GM18951 (cell line): Measurements from ENCODE around the gene TINCR.

Experiments
- POLR2A ChIP-seq: IDR thresholded peaks from 4 replicates; pipeline ENCODE4 v1.6.1; 2011; ENCODE audit warnings: mild to moderate bottlenecking; ENCODE audit not compliant: insufficient read length, insufficient read depth; ENCODE audit errors: extremely low read depth
- in situ Hi-C: fragments of 300-500 bp; cut with MboI; formaldehyde crosslinking; loops from one replicate; pipeline ENCODE4 v1.12.0; 2022; ENCODE audit warnings: low sequenced_read_pairs, mixed read lengths, inconsistent platforms; ENCODE audit not compliant: unreplicated experiment

The TINCR gene

DNA sequence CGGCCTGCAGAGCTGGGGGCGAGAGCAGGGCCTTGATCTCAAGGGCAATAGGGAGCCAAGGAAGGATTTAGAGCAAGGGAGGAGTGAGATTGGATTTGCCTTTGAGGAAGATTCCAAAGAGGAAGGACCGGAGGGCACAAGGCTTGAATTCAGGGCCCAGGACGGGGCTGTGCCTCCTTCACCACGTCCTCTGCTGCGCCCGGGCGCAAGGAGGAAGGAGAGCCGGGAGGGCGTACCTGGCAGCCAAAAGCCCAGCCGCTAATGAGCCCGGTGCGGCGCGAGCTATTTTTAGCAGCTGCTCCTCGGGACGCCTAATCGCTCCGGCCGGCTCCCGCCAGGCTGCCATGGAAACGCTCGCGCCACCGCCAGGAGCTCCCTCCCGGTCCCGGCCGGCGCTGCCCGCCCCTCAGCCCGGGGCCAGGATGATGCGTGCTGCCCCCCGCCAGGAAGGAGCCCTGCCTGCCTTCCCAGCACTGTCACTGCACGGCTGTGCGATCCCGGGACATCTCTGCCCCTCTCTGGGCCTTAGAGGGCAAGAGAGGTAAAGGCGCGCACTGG lies 31.3 kb downstream of the TINCR start:
- in situ Hi-C loops, result no loop called here
- no peak for TF ChIP-seq POLR2A

DNA sequence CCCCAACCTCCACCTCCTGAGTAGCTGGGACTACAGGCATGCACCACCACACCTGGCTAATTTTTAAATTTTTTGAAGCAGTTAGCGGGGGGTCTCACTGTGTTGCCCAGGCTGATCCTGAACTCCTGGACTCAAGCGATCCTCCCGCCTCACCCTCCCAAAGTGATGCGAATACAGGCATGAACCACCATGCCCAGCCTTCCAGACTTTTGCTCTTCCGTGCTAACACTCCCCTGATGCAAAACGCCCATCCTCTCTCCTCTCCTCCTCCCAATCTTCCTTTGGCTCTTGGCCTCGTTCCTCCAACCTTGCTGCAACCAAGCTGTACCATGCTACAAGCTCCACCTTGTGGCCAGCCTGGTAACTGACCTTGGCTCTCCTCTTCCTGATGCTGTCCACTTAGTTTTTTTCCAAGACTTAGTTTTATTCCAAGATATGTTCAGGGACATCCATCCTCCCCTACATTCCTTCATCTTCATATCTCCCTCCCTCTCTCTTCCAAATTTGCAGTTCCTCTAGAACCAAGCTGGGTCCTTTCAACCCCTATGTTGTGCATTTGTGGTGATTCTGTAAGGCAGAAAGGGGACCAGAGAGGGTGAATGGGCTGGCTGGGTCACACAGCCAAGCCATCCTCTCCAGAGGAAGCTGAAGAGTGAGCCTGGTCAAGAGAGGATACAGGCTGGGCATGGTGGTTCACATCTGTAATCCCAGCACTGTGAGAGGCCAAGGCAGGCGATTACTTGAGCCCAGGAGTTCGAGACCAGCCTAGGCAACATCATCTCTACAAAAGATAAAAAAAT lies 32.8 kb downstream of the TINCR start:
- no peak for TF ChIP-seq POLR2A
- in situ Hi-C loops, result no loop called here

DNA sequence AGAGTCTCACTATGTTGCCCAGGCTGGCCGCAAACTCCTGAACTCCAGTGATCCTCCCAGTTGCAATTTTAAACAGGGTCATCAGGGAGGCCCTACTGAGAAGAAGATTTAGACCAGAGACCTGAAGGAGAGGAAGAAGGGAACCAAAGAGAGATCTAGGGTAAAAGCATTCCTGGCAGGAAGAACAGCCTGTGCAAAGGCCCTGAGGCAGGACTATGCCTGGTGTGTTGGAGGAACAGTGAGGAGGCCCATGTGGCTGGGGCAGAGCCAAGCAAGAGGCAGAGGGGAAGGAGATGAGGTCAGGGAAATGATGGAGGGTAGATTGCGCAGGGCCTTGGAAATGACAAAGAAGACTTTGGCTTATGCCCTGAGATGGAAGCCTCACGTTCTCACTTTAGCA lies 34.5 kb downstream of the TINCR start:
- no peak for TF ChIP-seq POLR2A
- in situ Hi-C loops, result no loop called here

DNA sequence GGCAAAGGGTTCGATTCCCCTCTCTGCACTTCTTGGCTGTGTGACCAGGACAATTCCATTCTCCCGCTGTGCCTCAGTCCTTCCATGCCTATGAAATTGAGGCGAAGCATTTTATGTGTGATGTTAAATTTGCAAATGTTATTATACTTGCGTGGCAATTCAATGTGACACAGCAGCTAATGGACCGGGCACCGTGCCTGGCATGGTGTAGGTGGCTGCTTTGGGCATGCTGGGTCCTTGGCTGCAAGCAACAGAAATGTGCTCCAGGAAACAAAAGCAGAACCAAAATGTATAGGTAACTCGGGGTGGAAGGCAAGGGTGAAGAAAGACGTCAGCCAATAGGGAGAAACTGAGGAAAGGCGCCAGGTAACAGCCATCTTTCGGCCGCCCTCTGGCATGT lies 37.1 kb downstream of the TINCR start:
- in situ Hi-C loops, result no loop called here
- TF ChIP-seq POLR2A, result no peak

DNA sequence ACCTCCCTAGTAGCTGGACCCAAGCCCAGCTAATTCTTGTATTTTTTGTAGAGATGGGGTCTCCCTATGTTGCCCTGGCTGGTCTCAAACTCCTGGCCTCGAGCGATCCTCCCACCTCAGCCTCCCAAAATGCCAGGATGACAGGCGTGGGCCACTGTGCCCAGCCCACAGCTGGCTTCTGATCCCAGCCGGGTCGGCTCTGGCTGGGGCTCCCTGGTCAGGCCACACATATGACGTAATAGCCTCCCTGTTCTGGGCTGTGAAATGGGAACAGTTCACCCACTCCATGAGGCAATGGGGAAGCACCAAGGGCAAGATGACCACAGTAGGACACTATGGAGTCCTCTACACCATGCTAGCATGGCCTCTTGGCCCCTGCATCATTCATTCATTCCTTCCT lies 41.1 kb downstream of the TINCR start:
- TF ChIP-seq POLR2A, result no peak
- in situ Hi-C loops, result no loop called here

DNA sequence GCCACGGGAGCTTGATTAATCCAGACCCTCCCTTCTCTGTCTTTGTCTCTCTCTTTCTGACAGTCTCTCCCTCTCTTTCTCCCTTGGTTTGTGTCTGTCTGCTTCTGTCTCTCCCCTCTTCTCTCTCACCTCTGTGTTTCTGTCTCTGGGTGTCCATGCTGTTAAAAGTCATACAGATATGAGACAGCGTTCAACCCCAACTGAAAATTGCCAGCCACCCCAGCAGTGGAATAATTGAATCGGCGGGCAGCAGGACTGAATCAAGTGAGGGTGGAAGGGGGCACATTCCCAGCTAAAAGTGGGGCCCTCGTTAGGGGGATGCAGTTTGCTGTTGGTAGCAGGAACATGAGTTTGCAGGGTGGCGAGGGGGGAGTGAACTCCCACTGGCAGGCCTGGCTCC lies 43.7 kb downstream of the TINCR start:
- in situ Hi-C loops, result no loop called here
- TF ChIP-seq POLR2A, result no peak

DNA sequence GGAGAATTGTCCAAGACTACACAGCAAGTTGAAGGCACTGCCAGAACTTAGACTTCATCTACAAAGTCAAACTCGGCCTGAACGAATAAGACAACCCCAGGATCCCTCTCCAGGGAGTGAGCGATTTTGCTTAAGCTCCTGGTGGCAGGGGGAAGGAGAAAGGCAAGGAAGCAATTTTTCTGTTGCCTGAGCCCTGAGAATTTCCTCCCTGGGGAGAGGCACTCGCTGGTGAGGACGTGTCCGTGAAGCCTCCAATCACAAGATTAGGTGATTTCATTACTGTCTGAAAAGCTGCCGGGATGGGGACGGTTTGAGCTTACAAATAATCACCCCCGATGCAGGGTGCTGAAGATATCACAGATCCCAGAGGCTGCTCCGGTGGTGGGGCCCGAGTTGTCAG lies 45.6 kb downstream of the TINCR start:
- TF ChIP-seq POLR2A, result no peak
- in situ Hi-C loops, result no loop called here

DNA sequence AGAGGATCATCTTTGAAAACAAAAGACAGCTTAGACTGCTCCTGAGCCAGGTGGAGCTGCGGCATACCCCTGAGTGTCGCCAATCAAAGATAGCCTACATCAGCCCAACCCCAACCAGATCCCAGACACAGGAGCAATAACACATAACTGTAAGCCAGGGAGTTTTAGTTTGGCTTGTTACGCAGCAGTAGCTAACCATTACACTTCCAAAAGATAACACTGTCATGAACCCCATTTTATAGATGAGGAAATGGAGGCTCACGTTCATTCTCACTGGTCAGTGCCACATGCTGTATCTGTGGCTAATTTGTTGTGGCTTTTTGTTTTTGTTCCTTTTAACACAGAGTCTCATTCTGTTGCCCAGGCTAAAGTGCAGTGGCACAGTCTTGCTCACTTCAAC lies 47.3 kb downstream of the TINCR start:
- in situ Hi-C loops, result no loop called here
- TF ChIP-seq POLR2A, result no peak

DNA sequence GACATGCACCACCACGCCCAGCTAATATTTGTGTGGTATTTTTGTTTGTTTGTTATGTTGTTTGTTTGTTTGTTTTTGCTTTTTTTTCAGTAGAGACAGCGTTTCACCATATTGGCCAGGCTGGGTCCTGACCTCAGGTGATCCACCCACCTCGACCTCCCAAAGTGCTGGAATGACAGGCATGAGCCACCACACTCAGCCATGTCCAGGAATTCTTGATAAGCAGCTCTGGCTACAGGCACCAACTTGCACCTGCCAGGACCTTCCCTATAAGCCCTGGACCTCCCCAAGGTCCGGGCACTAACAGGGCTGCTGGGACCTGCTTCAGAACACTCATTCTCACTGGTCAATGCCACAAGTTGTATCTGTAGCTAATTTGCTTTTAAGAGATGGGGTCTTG lies 48.7 kb downstream of the TINCR start:
- TF ChIP-seq POLR2A, result no peak
- in situ Hi-C loops, result no loop called here

DNA sequence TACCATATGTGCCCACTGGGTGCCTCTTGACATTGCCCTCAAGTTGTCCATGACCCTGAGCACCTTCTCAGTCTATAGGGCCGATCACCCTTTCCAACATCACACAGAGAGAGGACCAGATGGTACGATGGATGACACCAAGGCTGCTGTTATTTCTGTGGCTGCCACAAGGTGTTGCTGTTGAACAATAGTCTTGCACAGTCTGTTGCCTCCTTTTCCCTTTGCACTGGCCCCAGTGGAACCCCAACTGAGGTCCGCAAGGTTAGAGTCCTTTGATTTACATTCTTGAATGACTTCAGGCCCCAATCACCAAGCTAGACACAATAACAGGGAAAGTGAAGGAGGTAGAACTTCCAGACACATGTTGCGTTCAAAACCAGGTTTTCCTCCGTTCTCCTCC lies 52.0 kb downstream of the TINCR start:
- TF ChIP-seq POLR2A, result no peak
- in situ Hi-C loops, result no loop called here

DNA sequence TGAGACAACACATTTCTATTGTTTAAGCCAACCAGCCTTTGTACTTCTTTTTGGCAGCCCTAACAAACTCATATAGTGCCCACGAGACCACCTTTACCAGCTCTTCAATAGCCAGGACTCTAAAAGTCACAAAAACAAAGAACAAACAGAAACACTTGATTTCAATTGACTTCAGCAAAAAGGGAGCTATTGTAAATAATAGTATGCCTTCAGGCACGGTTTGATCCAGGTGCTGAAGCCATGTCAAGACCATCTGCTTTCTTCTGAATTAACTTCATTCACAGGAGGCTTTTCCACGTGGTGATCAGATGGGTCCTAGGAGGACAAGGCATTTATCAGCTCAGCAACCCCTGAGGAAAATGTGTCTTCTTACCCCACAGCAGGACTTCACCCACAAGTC lies 53.8 kb downstream of the TINCR start:
- in situ Hi-C loops, result no loop called here

DNA sequence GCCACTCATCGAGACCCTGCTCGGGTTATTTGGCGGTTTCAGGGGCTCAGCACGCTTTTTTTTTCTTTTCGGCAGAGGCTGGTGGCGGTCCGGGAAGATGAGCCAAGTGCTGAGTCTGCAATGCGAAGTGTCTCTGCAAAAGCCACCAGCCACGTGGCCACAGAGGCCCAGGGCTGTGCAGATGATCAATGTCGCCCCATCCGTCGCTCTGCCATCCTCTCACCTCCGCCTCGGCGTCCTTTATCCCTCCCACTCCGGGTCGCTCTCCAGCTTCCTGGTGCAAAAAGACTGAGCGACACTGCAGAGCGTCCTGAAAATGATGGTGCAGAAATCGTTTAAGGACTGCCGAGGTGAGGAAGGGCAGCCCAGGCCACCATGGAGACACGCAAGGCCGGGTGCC lies 55.0 kb downstream of the TINCR start:
- in situ Hi-C loops, result no loop called here
- TF ChIP-seq POLR2A, result no peak

More for the DNA sequence above, 53.8 kb downstream of the TINCR start:
- no peak for TF ChIP-seq POLR2A
